NCI-H510A (cell line): ENCODE measurements around the gene KREMEN1.

Experiments used
- DNase-seq: peaks from one replicate; lab custom pipeline; 2025; lab: John Stamatoyannopoulos, UW

Gene KREMEN1

DNA sequence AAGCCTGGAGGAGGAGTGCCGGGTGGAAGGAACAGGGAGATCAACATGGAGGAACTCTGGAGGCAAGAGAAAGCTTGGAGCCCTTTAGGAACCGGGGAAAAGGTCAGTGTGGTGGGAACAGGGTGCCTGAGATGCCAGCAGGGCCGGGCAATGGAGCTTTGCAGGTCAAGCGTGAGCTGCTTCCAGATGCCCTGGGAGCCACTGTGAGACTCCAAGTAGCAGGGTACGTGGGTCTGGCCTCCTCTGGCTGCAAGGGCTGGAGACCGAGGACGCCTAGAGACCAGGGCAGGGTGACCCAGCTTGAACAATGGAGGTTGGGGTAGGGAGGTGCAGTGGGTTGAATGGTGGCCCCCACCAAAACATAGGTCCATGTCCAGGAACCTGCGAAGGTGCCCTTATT is 117.2 kb downstream of the KREMEN1 start:
- no peak for DNase-seq

DNA sequence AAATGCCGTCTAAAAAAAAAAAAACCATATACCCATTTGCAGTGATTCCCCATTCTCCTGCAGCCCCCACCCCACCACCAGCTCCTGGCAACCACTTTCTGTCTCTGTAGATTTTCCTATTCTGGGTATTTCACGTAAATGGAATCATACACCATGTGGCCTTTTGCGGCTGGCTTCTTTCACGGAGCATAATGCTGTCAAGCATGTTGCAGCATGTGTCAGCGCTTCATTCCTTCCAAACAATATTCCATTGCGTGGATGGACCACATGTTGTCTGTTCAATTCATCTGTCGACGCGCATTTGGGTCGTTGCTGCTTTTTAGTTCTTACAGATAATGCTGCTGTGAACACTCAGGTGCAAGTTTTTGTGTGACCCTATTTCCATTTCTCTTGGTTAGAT is 118.1 kb downstream of the KREMEN1 start:
- no peak for DNase-seq

DNA sequence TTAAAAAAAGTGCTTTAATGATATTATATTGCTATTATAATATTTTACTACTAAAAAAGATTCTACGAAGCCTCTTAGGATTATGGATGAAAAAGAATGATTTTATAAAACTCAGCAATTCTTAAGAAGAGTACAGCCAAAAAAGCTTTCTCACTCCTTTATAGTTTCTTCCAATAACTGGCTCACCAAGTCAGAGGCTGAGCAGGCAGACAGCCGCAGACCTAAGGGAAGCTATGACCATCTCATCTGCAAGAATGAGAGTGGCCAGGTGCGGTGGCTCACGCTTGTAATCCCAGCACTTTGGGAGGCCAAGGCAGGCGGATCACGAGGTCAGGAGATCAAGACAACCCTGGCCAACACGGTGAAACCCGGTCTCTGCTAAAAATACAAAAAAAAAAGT is 120.2 kb downstream of the KREMEN1 start:
- no peak for DNase-seq

DNA sequence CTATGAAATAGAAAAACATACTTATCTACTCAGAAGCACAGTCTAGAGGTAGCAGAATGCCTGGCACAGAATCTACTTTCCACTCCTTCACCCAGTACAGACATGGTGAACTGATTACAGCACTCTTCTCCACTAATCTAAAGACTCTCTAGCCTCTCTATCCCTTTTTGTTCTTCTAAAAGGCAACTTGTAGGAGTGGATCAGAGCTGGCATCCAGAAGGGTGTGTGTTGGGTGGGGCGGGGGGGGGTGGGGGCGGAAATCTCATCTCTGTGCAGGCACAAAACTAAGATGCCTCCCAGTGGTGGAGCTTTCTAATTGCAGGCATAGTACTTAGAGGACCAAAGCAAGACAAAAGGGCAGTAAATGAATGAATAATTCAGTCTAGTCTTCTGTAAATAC is 121.3 kb downstream of the KREMEN1 start:
- no peak for DNase-seq

DNA sequence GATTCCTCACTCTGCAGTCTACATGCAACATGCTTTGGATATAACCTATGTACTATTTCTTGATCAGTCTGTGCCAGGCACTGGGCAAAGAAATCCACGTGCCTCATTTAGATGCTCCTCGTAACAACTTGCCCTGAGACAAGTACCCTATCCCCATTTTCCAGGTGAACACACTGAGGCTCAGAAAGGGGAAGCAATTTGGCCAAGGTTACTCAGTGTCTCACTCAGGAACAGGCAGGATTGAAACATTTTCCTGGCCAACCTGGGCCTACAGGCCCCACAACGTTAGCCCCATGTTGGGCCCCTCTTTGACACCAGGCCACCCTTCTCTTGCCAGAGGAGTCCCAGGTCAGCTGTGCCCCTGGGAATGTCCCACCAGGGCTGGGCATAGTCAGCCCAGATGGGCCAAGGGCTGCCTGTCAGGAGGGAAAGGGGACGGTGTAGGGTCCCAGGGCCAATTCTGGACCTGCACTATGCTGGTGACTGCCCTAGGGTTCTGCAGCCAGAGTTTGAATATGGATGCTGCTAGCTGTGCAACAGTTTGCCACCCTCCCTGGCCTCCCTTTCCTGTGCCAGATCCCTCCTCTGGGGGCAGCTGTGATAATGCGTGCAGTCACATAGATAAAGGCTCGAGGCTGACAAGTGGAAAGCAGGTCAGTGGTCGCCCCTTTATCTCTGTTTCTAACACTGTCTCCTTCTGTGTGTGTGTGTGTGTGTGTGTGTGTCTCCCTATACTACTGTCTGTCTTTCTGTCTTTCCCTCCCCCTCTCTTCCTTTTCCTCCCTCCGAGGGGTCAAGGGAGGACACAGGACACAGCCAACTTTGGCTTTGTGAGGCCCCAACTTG is 122.5 kb downstream of the KREMEN1 start:
- DNase-seq = no peak

DNA sequence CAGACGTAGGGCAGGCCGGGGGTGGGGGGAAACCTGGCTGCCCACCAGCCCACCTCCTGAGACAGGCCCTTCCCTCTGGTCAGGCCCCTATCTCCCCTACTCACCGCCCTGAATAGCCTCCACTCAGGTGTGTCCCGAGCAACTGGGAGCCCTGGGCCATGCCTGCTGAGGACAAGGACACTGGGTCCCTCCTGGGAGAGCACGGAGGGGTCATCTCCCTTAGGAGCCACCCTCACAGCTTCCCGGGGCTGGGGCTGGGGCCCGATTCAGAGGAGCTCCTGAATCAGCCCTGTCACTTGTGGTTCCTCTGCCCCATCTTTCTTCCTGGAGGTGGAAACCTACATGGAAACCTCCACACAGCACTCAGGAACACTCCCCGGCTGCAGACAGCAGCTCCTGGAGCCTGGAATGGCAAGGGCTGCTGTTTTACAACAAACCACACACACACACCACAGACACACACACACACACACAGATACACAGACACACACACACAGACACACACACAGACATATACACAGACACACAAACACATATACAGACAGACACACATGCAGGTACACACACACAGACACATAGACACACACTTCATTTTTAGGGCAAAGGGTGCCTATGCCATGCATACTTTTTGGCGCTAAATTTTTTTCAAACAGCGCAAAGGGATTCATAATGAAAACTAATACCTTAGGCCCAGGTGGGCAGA is 123.3 kb downstream of the KREMEN1 start:
- no peak for DNase-seq

DNA sequence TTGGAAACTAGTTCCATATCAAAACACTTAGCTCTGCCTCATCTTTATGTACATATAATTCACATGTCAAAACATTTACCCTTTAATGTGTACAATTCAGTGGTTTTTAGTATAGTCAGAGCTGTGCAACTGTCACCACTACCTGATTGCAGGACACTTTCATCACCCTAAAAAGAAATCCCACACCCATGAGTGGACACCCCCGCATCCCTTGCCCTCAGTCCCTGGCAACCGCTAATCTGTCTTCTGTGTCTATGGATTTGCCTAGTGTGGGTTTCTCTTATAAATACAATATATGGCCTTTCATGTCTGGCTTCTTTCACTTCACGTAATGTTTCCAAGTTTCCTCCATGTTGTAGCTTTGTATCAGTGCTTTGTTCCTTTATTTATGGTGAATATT is 124.3 kb downstream of the KREMEN1 start:
- DNase-seq = no peak

DNA sequence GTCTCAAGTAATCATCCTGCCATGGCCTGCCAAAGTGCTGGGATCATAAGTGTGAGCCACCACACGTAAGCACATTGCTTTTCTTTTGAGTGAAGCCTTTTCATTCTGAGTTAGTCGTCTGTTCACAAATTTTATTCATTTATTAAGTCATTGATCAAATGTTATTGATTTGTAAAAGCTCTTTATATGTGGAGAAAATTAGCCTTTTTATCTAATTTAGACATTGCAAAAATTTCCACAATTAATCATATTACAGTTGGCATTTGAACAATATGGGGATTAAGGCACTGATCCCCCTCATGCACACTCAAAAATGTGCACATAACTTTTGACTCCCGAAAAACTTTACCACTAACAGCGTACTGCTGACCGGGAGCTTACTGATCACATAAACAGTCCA is 125.4 kb downstream of the KREMEN1 start:
- DNase-seq = no peak

DNA sequence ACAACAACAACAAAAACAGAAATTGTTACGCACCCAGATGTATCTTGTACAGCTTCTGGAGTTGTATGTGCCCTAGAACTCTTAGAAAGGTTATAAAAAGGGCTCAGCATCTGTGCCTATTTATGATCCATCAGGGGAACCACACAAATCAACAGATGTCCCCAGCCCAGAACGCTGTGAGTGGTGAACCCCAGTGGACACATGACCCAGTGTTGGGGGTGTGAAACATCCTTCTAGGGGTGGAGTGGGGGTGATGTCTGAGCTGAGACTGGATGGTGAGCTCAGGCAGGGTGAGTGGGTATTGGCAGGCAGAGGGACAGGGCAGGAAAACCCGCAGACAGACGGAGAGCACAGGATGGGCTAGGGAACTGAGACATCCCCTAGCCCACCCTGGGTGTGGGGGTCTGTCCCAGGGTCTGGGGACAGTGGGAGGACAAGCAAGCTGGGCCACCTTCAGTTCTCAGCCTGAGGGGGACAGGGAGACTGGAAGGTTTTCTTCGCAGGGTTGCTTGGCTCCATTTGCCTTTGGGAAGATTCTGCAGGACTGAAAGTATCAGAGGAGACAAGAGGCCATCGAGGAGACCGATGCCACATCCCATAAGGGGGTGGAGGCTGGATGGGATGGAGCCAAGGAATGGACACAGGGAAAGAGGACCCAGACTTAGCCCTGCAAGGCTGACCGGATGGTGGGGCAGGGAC is 127.0 kb downstream of the KREMEN1 start:
- no peak for DNase-seq

DNA sequence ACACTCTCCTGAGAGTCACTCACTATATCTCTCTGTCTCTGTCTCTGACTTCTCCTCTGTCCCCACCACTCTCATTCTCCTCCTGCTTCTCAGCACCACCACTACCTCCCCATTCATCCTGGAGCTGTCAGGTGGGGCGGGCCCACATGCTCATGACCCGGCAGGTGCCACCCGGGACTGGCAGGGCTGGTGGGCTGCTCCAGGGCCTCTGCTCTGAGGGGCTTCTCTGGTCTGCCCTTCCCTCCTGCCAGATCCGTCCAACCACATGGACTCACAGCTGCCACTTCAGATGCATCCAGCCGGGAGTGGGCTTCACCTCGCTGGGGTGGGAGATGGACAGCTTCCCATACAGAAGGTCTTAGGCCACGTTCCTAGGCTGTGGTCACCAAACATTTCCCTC is 128.1 kb downstream of the KREMEN1 start:
- no peak for DNase-seq

DNA sequence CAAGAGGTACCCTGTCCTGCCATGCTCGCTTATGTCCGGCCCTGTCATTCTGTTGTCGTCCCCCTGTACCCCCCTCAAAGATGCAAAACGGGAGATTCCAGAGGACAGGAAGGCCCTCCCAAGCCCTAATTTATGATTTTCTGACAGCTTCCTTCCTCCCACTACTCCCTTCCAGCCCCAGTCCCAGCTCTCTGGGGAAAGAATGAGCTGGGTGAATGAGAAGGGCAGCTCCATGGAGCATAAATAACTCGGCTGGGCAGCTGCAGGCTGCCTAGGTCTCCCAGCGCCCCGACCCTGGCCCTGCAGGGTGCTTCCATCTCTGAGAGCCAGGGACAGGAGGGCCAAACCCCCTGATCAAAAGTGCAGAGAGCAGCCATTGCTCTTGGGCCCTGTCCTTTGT is 128.9 kb downstream of the KREMEN1 start:
- DNase-seq = no peak

DNA sequence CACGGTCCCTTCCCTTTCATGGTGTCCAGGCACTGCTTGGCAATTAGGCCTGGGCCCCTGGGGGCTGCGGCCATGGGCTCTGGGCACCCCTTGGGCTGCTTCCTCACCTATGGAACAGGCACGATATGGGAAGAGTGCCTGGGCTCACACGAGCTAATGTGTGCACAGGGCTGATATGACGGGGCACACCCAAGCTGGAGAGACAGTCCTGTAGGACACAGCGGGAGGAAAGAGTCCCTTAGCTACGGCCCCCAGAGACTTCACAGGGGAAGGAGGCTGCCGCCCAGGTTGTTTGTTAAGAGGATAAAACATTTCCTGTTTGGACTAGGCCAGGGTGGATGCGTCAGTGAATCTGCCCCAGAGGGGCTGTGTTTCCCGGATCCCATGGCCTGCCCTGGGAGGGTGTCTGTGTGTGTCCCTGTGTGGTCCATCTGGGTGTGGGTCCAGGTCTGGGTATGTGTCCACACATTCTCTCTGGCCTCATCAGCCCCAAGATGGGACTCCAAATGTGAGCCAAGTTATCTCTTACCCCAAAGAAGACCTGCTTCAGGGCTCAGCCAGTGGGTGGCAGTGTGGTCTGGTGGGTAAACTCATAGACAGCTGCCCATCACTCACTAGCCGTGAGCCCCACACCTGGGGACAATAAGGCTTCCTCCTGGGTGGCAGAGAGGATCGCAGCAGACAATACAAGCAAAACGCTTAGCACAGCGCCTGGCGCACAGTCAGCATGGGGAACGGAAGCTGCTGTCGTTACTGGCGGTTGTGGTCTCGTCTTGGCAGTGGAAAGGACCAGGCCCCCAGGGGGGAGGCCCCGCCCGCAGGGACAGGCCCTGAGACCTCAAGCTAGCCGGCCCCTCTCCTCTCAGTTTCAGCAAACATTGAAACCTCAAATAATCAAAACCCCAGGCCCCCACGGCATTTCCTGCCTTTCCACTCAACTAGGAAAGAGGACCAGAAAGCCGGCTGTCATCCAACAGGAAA is 129.7 kb downstream of the KREMEN1 start:
- no peak for DNase-seq

DNA sequence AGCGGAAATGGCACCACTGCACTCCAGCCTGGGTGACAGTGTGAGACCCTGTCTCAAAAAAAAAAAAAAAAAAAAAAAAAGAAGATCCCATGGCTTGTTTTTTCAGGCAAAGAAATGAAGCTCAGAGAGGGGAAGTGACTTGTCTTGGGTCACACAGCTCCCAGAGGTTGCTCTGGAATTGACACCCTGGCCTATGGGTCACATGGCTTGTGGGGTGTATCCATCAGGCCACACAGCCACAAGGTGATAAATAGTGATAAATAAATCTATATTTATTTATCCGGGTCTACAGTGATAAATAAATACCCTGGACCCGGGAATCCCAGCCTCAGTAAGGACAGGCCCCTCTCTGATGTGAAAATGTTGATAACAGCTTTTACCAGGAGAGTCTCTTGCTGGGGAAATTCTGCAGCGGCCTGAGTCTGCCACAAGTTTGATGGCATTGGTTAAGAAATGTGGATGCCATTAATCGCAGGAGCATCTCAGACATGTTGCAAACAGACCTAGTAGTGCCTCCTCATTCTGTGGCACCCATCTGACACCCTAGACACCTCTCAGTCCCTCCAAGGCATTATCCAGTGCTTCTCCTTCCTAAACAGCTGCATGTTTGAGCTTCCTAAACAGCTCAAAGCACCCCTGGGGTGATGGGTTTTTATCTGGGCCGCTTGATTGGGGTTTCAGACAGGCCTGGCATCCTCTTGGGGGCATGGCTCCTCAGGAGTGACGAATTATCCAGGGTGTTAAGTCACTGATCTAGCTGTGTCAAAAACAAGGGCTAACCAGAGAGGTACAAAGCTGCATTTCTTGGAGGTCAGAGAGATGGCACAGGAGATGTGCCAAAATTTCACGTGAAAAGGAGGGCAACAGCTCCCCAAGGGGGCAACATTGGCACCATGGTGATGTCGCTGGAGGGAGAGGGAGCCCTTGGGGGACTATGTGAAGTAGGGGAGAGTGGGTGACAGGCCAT is 130.9 kb downstream of the KREMEN1 start:
- DNase-seq = no peak

DNA sequence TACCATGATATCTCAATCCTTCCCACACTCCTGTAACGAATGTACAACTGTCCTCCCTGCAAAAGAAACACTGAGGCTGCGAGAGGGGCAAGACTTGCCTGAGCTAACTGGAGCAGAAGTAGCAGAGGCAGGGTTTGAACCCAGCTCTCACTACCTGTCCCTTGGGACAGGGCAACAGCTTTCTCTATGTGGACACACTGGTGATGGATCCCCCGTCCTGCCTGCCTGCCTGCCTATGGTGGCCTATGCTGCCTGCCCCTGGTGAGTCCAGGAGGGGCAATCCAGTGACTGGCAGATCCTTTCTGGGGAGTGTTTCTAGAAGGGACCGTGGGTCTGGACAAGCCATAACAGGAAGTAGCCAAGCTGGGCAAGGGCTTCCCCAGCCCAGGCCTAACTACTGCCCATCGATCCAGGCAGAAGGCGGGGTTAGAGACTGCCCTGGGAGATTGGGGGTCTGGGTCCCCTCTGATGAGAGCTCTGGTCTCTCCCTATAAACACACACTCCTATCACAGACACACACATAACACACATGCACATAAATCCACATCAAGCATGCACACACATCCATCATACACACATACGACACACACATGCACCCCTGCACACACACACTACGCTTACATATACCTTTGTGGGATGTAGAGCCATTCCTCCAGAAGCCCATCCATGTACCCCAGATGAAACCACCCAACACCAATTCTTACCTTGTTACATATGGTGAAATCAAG is 131.8 kb downstream of the KREMEN1 start:
- DNase-seq = no peak

DNA sequence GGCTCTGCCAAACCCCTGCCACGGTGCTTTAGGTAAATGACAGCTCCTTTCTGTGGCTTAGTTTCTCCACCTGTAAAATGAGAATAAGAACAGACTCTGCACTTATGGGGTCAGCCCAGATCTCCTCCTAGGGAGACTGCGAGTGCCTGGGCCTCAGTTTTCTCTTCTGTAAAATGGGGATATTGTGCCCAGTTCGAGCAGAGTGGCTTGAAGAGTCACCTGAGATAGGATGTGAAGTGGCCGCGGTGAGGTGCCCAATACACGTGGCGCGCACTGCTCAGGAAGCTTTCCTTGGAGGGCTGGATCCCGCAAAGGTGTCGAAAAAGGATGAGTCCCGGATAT is 132.4 kb downstream of the KREMEN1 start:
- no peak for DNase-seq

DNA sequence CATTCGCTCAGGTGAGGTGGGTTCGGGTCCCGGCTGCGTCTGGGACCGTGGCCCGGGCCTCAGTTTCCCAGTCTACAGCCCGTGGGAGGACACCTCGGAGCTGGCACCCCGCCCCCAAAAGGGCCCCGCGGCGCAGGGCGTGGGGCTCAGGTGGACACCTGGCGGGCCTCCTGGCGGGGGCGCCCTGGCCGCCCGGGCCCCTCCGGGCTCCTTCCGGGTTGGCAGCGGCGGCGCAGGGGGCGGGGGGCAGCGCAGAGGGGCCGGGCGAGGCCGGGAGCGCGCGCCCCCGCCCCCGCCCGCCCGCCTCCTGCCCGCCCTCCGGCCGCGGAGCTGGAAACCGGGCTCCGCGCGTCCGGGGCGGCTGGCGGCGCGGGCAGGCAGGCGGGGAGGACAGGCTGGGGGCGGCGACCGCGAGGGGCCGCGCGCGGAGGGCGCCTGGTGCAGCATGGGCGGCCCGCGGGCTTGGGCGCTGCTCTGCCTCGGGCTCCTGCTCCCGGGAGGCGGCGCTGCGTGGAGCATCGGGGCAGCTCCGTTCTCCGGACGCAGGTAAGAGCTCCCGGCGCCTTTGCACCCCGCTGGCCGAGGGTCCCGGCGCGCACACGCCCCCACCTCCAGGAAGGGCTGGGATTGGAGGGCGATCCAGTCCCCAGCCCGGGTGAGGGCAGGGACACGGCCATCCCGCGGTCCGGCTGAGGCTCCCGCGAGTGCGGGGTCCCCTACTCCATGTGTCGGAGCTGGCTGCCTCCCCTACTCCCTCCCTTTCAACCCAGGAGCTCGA is 132.9 kb downstream of the KREMEN1 start, which contains the start of gene EMID1:
Gene EMID1, plus strand, starts transcription at position 303 of the 778 bp plus-strand sequence. Its CDS starts 143 bp downstream, at position 446.
- DNase-seq = no peak

DNA sequence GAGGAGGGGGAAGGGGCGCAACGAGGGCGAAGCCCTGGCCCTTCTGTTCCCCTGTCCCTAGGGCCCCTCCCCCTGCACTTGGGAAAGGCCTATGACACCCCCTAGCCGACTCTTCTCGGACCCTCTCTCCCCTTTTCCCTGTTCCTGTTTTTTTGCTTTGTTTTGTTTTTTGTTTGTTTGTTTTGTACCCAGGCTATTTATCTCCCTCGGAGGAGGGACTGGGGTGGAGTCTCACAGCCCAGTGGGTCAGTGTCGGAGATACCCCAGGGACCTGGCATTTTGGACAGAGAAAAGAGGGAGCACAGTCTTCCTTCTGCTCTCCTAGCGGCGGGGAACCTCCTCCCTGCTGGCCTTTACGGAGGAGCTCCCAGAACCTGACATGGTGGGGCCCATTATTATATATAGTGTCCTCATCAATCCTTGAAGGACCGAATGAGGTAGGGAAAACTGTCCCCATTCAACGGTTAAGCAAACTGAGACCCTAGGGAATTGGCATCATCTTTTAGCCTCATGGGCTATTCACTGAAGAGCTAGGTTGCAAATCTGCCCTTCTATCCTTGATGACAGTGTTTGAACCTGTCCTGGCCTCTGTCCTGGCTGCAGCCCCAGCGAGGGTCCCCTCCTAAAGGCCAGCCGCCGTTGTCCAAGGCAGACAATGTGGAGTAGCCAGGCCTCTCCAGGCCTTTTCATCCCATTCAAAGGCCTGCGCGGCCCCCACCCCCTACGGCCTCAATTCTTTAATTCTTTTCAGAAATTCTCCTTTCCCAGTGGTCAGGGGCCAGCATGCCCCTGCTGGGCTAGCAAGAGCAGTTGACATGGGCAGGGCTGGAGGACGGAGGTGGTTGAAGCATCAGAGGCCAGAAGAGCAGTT is 133.8 kb downstream of the KREMEN1 start:
- no peak for DNase-seq

DNA sequence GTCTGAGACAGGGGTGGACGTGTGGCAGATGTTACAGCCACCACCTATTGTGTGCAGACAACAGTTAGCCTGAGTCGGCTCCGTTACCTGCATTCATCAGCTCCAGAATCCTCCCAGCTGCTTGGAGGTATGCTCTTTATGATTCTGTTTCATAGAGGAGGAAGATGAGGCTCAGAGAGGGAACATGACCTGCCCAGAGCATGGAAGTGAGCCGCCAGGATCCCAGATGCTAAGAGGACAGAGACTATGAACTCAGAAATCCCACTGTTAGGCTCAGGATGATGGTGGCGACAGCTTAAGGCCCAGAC is 134.4 kb downstream of the KREMEN1 start:
- DNase-seq = no peak
